Measurements from ENCODE around the gene MB21D2.

DNA sequence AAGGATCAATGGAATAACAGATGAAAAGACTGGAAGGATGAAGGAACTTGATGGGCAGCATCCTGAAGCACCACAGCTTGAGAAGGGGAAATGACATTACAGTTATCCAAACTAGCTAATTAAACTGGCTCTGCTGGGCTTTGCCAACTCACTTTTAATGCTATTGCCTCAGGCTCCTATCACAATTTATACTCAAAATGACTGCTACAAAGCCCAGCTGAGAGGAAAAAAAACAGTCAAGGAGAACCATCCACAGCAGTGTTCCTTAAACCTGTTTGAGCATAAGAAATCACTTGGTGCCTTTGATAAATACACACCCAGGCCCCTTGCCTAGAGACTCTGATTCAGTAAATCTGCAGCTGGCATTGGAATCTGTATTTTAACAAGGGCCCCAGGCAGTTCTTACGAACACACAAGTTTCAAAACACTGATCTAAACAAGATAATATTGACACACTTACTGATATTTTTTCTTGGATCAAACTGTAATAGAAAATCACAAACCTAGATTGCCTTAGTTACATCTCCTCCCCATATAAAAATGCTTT is 85.8 kb downstream of the MB21D2 start:
- no peak for TF ChIP-seq CTCF (IDR thresholded peaks at IDR 0.05; ENCODE audit: insufficient read depth, low read length)
- TF ChIP-seq SPI1 (IDR thresholded peaks at IDR 0.05; ENCODE audit: borderline replicate concordance, low read depth): no peak
- no peak for TF ChIP-seq POLR2AphosphoS5 (IDR thresholded peaks at IDR 0.05; ENCODE audit: low read depth)
- TF ChIP-seq GABPA (IDR thresholded peaks at IDR 0.05; ENCODE audit: low read depth): no peak
